ENCODE data around the gene HRK.

Gene HRK

DNA sequence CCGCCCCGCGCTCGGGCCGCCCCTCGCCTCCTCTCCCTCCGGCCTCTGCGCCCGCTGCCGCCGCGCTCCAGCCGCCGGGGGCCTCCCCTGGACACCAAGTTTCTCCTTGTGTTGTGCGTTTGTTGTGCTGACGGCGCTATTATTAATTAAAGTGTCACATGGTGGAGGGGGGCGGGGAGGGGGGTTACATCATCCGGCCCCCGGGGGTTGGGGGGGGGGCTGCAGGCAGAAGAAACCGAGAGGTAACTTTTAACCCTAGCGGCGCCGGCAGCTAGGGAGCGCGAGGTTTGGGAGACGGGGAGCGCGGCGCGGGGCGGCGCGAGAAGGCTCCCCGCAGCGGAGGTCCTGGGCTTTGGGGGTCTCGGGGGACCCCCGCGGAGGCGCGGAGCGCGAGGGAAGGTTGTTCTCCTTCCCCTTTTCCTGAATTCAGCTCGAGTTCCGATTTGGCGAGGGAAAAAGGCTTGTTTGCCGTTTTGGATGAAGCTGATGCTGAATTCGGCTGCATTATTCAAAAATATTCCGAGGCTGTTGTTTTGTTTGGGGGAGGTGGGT lies at the start of gene HRK:
Gene HRK, minus strand, starts transcription at position 117 of the 552 bp plus-strand sequence. CDS start 134 bp downstream, outside the sequence.
- DNase-seq = no peak

DNA sequence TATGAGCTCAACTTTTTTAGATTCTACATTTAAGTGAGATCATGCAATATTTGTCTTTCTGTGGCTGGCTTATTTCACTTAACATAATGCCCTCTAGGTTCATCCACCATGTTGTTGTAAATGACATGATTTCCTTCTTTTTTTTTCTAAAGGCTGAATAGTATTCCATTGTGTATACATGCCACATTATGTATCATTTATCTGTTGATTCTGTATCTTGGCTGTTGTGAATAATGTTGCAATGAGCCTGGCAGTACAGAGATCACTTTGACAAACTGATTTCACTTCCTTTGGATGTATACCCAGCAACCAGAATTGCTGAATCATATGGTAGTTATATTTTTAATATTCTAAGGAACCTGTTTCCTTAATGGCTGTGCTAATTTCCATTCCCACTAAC lies 48.6 kb upstream of the HRK start:
- no peak for DNase-seq

DNA sequence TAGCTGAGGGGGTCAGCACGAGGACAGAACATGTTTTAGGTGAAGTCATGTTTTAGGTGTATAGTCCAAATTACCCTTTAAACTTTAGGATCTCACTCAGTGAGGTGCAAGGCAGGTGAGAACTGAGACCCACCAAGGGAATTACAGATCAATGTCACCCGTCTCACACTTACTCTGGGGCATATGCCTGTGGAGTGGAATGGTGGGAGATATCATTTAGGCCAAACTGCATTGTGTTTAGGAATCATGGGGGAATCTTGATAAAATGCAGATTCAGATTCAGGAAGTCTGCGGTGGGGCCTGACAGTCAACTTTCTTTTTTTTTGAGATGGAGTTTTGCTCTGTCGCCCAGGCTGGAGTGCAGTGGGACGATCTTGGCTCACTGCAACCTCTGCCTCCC lies 47.3 kb upstream of the HRK start:
- DNase-seq = no peak

DNA sequence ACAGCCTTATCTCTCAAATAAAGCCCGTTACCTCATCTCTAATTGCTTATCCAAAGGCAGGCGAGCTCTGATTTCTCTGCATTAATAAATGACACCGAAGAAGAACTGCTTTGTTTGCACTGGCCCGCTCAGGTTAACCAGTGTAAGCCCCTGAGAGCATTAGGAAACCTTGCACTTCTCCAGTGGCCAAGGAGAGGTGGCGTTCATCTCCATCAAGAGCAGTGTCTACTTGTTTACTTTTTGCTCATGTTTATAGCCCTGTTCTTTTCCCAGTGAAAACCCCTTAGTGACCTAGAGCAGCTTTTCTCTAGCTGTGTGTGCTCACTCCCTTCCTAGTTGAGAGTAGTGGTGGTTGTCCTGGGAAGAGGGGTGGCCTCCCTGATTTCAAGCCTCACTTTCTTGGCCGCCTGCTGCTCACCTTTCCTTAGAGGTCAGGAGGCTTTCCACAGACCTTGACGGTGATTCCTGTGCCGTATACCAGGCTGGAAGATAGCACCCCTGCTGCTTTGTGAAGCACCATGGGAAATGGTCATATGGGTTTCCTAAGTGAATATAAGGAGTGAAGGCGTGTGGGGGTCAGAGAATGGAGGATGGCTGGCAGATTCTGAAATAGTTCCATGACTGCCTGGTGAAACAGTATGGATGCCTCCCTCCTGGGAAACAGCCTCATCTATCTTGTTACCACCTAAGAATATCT lies 46.2 kb upstream of the HRK start:
- DNase-seq = no peak

DNA sequence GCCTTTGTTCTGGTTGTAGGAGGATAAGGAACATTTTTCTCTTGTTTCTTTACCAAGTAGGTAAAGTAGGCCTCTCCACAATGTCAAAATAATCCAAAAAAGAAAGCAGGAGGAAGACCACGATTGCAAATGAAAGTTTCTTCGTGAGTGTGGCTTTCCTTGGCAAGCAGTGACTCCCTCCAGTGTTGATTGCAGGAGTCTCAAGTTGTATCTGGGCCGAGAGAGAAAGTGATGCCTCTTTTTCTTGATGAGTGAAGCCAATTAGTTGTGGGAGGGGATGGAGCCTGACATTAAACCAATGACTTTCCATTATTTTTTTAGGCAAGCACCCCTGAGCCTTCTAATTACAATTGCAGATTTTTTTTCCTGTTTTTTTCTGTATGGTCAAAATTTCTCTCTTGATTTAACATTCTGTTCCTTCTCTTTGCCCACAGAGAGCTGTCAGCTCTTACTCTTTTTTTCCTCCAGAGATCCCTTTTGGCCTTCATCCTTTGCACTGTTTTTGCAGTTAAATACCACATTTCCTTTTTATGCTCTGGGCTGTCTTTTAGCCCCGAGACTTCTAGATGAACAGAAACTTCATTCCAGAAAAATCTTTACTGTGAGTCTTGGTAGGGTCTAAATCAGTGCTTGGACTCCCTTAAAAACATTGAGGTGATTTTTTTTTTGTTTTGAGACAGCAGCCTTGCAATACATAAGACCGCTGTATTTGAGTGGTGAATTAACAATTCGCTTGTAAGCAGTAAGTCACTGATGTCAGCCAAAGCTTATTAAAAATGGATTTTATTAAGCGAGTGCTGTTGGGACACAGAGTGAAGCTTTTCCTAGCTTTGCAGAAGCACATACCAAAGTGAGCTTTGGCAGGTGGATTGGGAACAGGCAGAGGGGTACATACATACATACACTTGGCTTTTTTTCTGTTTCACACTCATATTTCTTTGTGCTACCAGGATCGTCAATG lies 45.3 kb upstream of the HRK start:
- no peak for DNase-seq

DNA sequence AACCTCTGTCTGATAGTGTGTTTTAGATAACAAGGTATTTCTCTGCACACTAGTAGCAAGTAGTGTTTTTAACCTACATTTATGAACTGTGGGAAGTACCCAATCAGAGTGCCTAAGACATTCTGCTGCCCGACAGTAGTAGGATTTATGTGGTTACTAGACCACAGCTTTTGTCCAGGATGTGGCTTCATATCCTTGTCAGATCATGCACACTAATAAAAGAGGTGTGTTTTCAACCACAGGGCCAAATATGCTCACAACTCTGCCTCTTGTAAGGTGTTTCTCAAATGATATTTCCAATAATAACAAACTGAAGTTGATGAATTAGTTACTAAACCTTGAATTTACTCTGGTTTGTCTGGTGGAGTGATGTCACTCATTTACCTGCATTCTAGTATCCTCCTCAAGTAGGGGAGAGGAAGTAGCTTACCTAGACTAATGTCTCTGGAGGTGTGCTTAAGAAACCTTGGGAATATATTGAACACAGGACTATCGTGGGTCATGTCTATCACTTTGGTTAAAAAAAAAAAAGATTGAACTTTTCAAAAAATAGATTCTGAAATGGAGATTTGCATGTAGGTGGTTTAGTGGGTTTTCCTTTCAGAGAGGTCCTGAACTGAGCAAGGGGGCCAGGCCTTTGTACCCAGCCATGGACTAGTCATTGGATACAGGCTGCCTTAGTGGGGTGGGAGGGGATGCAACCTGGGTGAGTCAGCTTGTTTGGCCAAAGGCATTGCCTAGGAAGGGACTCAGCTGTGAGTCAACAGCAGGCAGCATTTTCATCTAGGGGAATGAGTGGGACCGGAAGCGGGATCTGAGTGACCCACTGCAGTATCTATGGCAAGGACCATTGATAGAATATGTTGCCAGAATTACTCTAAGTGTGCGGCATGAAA lies 43.6 kb upstream of the HRK start:
- peak; percentile 78 for DNase-seq

DNA sequence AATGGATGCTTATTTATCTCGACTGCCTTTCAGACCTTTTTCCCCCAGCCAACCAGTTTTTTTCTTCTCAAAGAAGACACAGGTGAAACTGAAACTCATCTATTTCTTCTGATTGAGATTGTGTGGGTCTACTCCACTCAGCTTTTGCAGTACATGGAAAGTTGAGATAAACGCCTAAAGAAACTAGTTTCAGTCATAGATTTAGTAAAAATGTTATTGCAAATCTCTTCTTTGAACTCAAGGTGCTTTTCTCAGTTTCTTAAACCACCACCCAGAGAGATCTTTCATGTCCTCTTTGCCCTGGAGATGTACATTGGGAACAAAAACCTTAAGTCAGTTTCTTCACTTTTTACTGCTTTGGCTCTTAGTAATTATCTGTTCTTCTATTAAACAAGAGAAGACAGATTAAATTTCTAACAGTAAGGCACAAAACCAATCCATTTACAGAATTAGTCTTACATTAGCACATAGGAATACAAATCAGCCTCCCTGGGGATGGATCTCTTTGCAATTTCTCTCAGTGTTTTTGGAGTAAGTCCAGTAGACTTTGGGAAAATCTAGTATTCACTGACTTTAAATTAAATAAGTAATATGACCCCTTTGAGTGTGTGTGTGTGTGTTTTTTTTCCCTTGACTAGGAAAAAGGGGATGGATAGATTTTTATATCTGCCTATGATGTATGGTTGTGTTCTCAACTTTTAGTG lies 41.1 kb upstream of the HRK start:
- no peak for DNase-seq

DNA sequence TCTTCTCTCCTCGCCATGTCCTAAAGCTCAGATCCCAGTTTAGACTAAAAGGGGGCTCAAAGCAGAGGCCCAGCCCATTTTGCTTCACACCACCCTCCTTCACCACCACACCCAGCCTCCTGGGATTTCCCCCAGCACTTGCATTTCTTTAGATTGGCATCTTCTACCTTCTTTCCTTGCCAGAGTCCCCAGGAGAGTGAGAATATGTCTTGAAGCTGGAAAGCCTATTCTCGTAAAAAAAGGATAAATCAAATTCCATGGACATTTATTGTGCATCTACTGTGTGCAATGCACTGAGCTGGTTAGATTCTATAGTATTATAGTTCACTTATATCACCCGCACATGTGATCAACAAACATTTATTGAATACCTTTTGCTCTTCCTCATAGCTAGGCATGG lies 39.7 kb upstream of the HRK start:
- no peak for DNase-seq

DNA sequence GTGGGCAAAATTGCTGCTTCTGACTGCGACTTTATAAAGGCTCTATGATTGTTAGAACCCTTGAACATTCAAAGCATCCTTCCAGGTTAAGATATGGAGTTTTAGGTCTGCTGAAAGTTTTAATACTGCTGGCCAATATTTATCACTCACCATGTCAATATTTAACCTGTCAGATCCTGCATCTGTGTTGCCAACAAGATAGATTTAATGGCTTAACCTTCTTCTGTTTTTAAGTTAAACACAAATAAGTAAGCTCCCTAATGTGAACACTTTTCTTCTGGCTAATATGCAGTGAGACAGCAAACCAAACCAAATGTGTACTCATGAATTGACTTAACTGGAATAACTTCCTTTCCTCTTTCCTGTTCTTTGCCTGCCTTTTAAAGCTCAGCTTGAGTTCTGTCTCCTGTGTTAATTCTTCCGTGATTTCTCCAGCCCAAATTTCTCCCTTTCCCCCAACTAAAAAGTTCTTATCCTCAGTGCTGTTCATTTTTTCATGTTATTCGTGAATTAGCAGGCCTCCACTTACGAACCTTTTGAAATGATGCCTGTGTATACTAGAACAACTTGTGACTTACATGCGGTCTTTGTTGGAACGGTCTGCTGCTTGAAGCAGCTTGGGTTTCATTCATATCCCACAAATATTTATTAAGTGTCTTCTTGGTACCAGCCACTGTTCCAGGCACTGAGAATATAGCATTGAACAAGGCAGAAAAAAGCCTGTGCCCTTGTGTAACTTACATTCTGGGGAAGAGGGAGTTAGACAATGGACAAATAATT lies 38.7 kb upstream of the HRK start:
- no peak for DNase-seq

DNA sequence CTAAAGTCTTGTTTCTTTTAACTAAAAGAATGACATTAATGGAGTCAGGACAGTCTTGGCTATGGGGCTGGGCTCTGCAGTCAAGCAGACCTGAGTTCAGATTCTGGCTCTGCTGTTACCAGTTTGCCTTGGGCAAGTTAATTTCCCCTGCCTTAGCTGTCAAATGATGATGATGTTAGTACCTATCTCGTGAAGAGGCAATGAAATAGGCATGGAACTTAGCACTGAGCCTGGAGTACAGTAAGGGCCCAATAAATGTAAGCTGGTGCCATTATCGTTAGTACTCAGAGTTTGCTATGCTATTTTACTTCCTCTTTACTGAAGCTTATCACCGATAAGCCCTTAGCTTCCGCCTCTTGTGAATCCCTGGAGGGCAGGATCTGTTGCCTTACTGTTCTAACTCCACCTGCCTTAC lies 38.0 kb upstream of the HRK start:
- DNase-seq = peak; percentile 89

DNA sequence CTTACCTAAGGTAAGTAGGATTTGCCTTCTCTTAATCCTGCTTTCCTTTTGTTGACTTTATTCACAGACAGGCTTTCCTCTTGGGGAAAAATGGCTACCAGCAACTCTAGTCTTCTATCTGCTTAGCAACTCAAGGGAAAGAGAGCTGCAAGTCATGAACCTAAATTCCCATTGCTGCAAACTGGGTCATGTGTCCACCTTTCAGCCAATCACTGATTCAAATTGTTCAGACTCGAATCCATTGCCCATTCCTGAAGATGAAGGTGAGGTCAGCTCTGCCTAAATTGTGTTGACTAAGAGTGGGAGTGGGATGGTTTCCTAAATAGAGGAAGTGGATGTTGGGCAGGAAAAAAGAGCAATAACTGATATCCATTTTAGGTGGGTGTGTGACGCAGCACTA lies 37.2 kb upstream of the HRK start:
- DNase-seq = no peak

DNA sequence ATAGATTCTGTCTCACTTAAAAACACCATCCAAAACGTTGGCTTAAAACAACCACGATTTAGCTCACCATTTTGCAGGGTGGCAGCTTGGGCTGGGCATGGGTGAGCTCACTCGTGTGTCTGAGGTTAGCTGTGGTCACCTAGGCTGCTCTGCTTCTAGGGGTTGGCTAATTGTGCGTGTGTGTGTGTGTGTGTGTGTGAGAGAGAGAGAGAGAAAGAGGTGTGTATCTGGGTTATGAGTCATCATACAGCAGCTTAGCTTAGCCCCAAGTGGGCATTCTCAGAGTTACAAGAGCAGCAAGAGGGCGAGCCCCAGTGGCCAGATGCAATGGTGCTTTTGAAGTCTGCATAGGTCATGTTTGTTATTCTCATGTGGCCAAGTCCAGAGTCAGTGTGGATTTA lies 35.5 kb upstream of the HRK start:
- DNase-seq = peak; percentile 83

DNA sequence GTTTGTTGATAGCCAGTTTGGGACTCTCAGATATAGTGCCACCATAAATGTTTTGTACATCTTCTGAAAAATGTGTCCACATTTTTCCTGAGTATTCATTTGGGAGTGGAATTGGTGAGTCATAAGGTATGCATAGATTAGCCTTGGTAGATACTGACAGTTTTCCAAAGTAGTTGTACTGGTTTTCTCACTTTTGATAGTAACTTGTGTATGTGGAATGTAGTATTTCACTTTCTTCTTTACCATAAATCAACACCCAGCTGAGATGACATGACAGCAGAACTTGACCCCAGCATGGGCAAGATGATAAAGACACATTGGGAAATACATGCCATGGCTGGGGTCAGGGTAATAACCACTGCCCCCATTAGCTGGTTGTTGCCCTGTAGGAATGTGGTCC lies 34.9 kb upstream of the HRK start:
- no peak for DNase-seq

DNA sequence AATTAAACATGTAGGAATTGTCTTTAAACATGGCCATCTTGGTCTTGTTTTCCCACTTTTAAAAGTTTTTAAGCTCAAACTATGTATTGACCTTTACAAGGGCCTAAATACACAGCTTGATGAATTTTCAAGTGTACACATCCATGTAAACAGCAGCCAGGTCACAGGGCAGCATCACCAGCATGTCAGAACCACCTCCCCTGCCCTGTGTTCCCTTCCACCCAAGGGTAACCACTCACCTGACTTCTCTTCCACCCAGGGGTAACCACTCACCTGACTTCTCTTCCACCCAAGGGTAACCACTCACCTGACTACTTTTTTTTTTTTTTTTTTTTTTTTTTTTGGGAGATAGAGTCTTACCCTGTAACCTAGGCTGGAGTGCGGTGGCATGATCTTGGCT lies 34.1 kb upstream of the HRK start:
- DNase-seq = no peak

DNA sequence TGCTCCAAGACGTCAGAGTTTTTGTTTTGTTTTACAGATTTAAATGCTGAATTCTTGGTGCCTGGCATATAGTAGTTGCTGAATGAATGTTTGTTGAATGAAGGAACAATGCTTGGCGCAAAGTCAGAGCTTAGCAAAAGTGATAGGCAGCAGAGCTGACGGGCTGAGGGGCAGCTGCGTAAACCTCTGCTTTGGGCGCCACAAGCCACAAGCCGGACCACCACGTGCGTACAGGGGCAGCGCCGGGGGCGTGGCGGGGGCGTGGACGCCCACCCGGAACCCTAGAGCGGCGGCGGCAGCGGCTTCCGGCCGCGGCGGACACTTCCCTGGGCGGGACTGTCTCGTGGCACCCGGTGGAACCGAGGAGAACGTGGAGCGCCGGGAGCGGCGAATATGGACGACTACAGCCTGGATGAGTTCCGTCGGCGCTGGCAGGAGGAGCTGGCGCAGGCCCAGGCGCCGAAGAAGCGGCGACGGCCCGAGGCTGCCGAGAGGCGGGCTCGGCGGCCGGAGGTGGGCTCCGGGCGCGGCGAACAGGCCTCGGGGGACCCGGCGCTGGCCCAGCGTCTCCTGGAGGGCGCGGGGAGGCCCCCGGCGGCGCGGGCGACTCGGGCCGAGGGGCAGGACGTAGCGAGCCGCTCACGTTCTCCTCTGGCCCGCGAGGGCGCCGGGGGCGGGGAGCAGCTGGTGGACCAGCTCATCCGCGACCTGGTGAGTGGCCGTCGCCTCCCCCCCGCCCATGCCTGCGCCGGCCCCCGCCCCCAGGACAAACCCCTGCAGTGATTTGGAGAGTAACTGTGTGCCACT lies 29.6 kb upstream of the HRK start, which contains the start of gene FBXW8:
Gene FBXW8, plus strand, starts transcription at position 306 of the 807 bp plus-strand sequence. Its CDS starts 88 bp downstream, at position 394.
- DNase-seq = peak; percentile 84

DNA sequence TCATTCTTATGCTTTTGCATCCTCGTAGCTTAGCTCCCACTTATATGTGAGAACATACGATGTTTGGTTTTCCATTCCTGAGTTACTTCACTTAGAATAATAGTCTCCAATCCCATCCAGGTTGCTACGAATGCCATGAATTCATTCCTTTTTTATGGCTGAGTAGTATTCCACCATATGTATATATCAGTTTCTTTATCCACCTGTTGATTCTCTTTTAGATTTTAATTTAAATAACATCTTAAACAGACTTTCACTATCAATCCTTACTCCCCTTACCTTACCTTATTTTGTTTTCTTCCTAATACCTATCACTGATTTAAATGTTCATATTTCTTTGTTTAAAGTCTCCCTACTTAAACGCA lies 29.0 kb upstream of the HRK start:
- DNase-seq = no peak

DNA sequence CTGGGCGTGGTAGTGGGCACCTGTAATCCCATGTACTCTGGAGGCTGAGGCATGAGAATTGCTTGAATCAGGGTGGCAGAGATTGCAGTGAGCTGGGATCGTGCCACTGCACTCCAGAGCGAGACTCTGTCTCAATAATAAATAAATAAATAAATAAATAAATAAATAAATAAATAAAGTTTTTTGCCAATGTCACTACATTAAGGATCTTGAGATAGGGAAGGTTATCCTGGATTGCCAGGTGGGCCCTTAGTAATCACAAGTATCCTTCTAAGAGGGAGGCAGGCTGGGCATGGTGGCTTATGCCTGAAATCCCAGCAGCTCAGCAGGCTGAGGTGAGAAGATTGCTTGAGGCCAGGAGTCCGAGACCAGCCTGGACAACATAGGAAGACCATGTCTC lies 25.0 kb upstream of the HRK start:
- DNase-seq = no peak

DNA sequence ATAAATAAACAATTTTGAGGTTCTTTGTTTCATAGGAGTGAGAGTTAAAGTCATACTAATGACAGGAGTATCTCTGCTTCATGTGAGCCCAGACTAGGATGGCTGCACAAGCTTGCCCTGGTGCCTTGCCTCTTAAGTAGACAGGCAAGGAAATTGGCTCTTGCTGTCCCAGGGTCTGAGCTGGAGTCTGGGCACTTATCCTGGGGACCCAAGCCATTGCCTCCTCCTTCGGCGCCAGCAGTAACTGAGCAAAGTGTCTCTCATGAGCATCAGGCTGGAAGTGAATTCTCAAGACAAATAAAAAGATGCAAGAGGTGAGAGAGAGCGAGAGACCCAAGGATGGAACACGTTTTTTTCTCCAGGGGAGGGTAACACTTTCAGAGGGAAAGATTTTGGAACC lies 22.6 kb upstream of the HRK start:
- DNase-seq = no peak

DNA sequence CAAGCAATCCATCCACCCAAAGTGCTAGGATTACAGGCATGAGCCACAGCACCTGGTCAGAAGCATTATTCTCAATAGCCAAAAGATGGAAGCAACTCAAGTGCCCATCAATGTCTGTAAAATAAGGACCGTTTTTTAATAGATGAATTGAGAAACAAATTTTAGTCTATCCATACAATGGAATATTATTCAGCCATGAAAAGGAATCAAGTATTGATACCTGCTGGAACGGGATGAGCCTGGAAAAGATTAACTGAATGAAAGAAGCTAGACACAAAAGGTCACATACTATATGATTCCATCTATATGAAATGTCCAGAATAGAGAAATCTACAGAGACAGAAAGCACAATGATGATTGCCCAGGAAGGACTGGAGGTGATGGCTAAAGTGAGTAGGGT lies 20.4 kb upstream of the HRK start:
- DNase-seq = no peak

DNA sequence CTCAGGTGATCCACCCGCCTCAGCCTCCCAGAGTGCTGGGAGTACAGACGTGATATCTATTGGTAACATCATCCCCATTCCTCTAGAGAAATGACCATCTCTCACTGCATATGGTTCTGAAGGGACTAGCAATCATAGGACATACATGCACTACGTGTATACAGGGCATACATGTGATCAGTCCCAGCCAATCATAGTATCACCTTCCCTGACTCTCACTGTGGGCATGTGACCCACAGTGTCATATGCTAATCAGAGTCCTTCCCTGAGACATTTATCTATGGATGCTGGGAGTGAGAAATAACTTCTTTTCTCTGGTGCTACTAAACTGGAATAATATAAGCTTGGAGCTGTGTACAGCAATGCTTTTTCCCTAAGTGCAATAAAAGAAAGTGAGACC lies 17.4 kb upstream of the HRK start:
- DNase-seq = no peak

All from hematopoietic multipotent progenitor cell treated with erythropoietin and hydrocortisone succinate and interleukin-3 and kit ligand, for 6 days (in vitro differentiated cells).